HCT116 (cell line): ENCODE data around the gene CTNND2. TPM values are rescaled to one million over a fixed set of nuclear protein-coding genes. Genes with fewer than 3 reads are reported as not detected.

ENCODE experiments used
- ATAC-seq: fragments of 200-7000 bp; cut with Tn5 transposase; 2 replicates; pipeline ENCODE4 v1.9.1; 2020; ENCODE audit warnings: mild to moderate bottlenecking, moderate library complexity
- BruUV-seq: library from RNA; stranded (reverse); fragments of 400-500 nt; replicated peaks from 2 replicates; lab custom pipeline; 2021; lab: Mats Ljungman, UMichigan
- CTCF ChIA-PET: fragments of 300-600 bp; sonication (Branson Sonifier 250); formaldehyde crosslinking; loops from one replicate; lab custom pipeline; 2021; ENCODE audit warnings: antibody characterized with exemption; lab: Charles Lee
- POLR2A ChIA-PET: fragments of 300-600, 350-600 bp; sonication (Branson Sonifier 250); formaldehyde crosslinking; loops from one replicate; lab custom pipeline; 2021; ENCODE audit warnings: antibody characterized with exemption; lab: Charles Lee
- RAD21 ChIA-PET, 2 experiments: fragments of 300-600 bp; sonication (Branson Sonifier 250); formaldehyde crosslinking; loops; one replicate each; lab custom pipeline; 2023; ENCODE audit warnings: low total read pairs in 2 of 2; ENCODE audit not compliant: uncharacterized antibody in 2 of 2, unreplicated experiment in 2 of 2, low non-redundant PET in 1 of 2; lab: Charles Lee
- DNase-seq: peaks from one replicate; pipeline ENCODE4 v3.0.0-alpha.2; 2010; ENCODE audit warnings: low read depth, low spot score
- H2AFZ ChIP-seq: fragments of 200-600 bp; shearing (Covaris generic), sonication (generic); 2 replicates; pipeline ENCODE4 v1.6.1; 2017; ENCODE audit warnings: low read depth, mixed run types, mixed read lengths, antibody characterized with exemption, low read length; ENCODE audit not compliant: poor library complexity, severe bottlenecking
- H3K27ac ChIP-seq: 2 replicates; pipeline ENCODE4 v1.5.1; 2012; ENCODE audit warnings: low read depth, low read length
- H3K27me3 ChIP-seq: fragments of 200-600 bp; sonication (generic); 2 replicates; pipeline ENCODE4 v1.6.1; 2016; ENCODE audit warnings: mixed run types, low read length, mixed read lengths; ENCODE audit not compliant: insufficient read depth
- H3K36me3 ChIP-seq, 2 experiments: fragments of 200-500 bp in 1 of 2; fragments of 200-600 bp in 1 of 2; sonication (Bioruptor generic) in 1 of 2; sonication (generic) in 1 of 2; 2 replicates each; pipeline versions ENCODE4 v1.5.1 to v1.6.1; 2014 to 2016; ENCODE audit warnings: low read length in 2 of 2, inconsistent platforms in 1 of 2, mixed read lengths in 1 of 2, mixed run types in 1 of 2; ENCODE audit not compliant: insufficient read depth in 2 of 2, control insufficient read depth in 1 of 2
- H3K4me1 ChIP-seq, 2 experiments: fragments of 200-600 bp in 1 of 2; sonication (generic) in 1 of 2; 2 replicates each; pipeline versions ENCODE4 v1.5.1 to v1.6.1; 2012 to 2017; ENCODE audit warnings: low read length in 2 of 2, inconsistent platforms in 1 of 2, mild to moderate bottlenecking in 1 of 2, mixed read lengths in 1 of 2, mixed run types in 1 of 2, moderate library complexity in 1 of 2; ENCODE audit not compliant: insufficient read depth in 2 of 2, control insufficient read depth in 1 of 2
- H3K4me2 ChIP-seq: fragments of 200-600 bp; sonication (generic); 2 replicates; pipeline ENCODE4 v1.6.1; 2017; ENCODE audit warnings: mixed run types, low read length, mixed read lengths
- H3K4me3 ChIP-seq, 2 experiments: fragments of 200-600 bp in 1 of 2; sonication (generic) in 1 of 2; replicated peaks in 1 of 2; 2 replicates each; pipeline ENCODE4 v1.5.1; 2011 to 2016; ENCODE audit warnings: low read length in 2 of 2, control low read depth in 1 of 2, low read depth in 1 of 2, mild to moderate bottlenecking in 1 of 2, mixed read lengths in 1 of 2, mixed run types in 1 of 2
- H3K79me2 ChIP-seq: fragments of 200-600 bp; sonication (generic); 2 replicates; pipeline ENCODE4 v1.6.1; 2017; ENCODE audit warnings: mild to moderate bottlenecking, mixed run types, low read length, moderate library complexity, mixed read lengths; ENCODE audit not compliant: insufficient read depth
- H3K9ac ChIP-seq: fragments of 200-600 bp; sonication (generic); 2 replicates; pipeline ENCODE4 v1.6.1; 2016; ENCODE audit warnings: low read length, mixed read lengths
- H3K9me2 ChIP-seq: fragments of 200-600 bp; sonication (generic), shearing (Covaris generic); 2 replicates; pipeline ENCODE4 v1.6.1; 2017; ENCODE audit warnings: mixed run types, mild to moderate bottlenecking, moderate library complexity; ENCODE audit not compliant: insufficient read depth
- H3K9me3 ChIP-seq, 2 experiments: fragments of 200-500 bp in 1 of 2; fragments of 200-600 bp in 1 of 2; sonication (Bioruptor generic) in 1 of 2; sonication (generic) in 1 of 2; 2 replicates each; pipeline ENCODE4 v1.6.1; 2014 to 2017; ENCODE audit warnings: low read length in 2 of 2, mixed read lengths in 2 of 2, inconsistent platforms in 1 of 2, low read depth in 1 of 2, mild to moderate bottlenecking in 1 of 2, mixed run types in 1 of 2, moderate library complexity in 1 of 2; ENCODE audit not compliant: control insufficient read depth in 1 of 2, insufficient read depth in 1 of 2
- H4K20me1 ChIP-seq: fragments of 200-600 bp; sonication (generic), shearing (Covaris generic); 2 replicates; pipeline ENCODE4 v1.6.1; 2017; ENCODE audit warnings: mixed run types, mild to moderate bottlenecking, moderate library complexity; ENCODE audit not compliant: insufficient read depth
- ATF3 ChIP-seq: IDR thresholded peaks from 2 replicates; pipeline ENCODE4 v1.6.1; 2012
- CBX3 ChIP-seq: IDR thresholded peaks from 2 replicates; pipeline ENCODE4 v1.6.1; 2012; ENCODE audit warnings: low read depth
- CEBPB ChIP-seq: IDR thresholded peaks from 2 replicates; pipeline ENCODE4 v1.6.1; 2012; ENCODE audit warnings: low read depth
- ELF1 ChIP-seq: IDR thresholded peaks from 2 replicates; pipeline ENCODE4 v1.6.1; 2012; ENCODE audit warnings: low read depth, borderline replicate concordance
- JUND ChIP-seq: IDR thresholded peaks from 2 replicates; pipeline ENCODE4 v1.6.1; 2012
- POLR2A ChIP-seq: IDR thresholded peaks from 2 replicates; pipeline ENCODE4 v1.7.0; 2011; ENCODE audit warnings: borderline replicate concordance; ENCODE audit not compliant: insufficient read depth, insufficient read length; ENCODE audit errors: extremely low read depth
- POLR2AphosphoS5 ChIP-seq: IDR thresholded peaks from 2 replicates; pipeline ENCODE4 v1.6.1; 2011; ENCODE audit warnings: mild to moderate bottlenecking, low read depth, low read length, moderate library complexity
- SIN3A ChIP-seq: IDR thresholded peaks from 2 replicates; pipeline ENCODE4 v1.6.1; 2012; ENCODE audit warnings: low read depth
- SP1 ChIP-seq: IDR thresholded peaks from 2 replicates; pipeline ENCODE4 v1.6.1; 2012; ENCODE audit warnings: low read depth
- SRF ChIP-seq: IDR thresholded peaks from 2 replicates; pipeline ENCODE4 v1.6.1; 2012; ENCODE audit warnings: low read depth
- TCF7L2 ChIP-seq: IDR thresholded peaks from 2 replicates; pipeline ENCODE4 v1.7.0; 2011; ENCODE audit warnings: borderline replicate concordance, inconsistent platforms; ENCODE audit not compliant: insufficient read depth, insufficient read length; ENCODE audit errors: extremely low read depth
- YY1 ChIP-seq: IDR thresholded peaks from 2 replicates; pipeline ENCODE4 v1.6.1; 2011; ENCODE audit warnings: low read length, low read depth, moderate library complexity, mild to moderate bottlenecking; ENCODE audit not compliant: insufficient replicate concordance; ENCODE audit errors: extremely low read depth
- ZBTB33 ChIP-seq: IDR thresholded peaks from 2 replicates; pipeline ENCODE4 v1.6.1; 2011; ENCODE audit warnings: mild to moderate bottlenecking, low read length, moderate library complexity; ENCODE audit not compliant: insufficient replicate concordance; ENCODE audit errors: extremely low read depth
- ZFX ChIP-seq: fragments of 450-650 bp; IDR thresholded peaks from 2 replicates; pipeline ENCODE4 v1.6.1; 2017
- ZNF274 ChIP-seq: fragments of 200-500 bp; sonication (Bioruptor generic); IDR thresholded peaks from 2 replicates; pipeline ENCODE4 v1.6.1; 2014; ENCODE audit warnings: mild to moderate bottlenecking, low read depth, low read length, inconsistent platforms
- intact Hi-C: fragments of 100-400 bp; cut with micrococcal nuclease; formaldehyde crosslinking; loops from 2 replicates; pipeline ENCODE4 v1.10.0; 2022
- total RNA-seq: library from RNA; stranded (reverse); gene quantifications from one replicate; pipeline ENCODE4 v1.2.1, GENCODE V29; 2021; ENCODE audit not compliant: unreplicated experiment
- TF ChIP-seq, protein P1 (sequence below): IDR thresholded peaks from 2 replicates; pipeline ENCODE4 v1.6.1; 2012

Gene CTNND2
- total RNA-seq, 1 experiment from 2014 or later: not detected

DNA sequence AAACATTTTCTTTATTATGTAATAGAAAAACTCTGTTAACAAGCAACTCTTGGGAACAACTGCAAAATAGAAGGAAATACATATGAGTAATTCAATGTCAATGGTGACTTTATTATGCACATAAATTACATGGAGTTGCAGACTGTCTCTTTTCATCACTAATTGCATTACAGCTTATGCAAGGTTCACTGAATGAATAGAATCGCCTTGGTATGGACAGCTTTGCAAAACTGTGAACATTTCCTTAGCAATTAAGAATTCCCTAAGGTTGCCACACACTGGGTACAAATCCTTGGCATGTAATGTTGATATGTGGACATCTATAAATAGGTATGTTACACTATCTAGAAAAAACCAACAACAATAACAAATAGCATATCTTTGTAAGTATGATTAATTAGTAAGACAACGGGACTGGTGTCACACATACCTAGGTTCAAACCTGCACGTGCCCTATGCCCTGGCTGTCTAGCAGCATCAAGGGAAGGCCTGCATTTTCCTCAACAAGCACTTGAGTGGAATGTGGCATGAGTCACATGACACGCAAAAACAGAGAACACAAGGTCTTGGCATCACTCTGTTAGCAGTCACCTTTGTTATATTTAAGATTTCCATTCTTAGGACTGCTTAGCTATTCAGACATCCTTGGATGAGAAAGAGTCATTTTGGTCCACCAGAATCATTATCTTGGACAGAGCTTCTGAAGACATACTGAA is 263.9 kb downstream of the CTNND2 start:
- no peak overlapping the region for H2AFZ ChIP-seq
- ATAC-seq (no peak), DNase-seq (no peak)
- H3K4me3 ChIP-seq: no peak overlapping the region
- ChIA-PET POLR2A (no interaction called here), CTCF (no interaction called here), RAD21 (no interaction called here)
- no peaks in the 10 kb centered on the region for H4K20me1 ChIP-seq
- H3K9me2 ChIP-seq: no peaks in the 10 kb centered on the region
- no peak overlapping the region for H3K4me2 ChIP-seq
- no peaks in the 10 kb centered on the region for H3K79me2 ChIP-seq
- H3K4me1 ChIP-seq: no peaks in the 10 kb centered on the region
- no peaks in the 10 kb centered on the region for H3K27me3 ChIP-seq
- BruUV-seq: no TSS peak
- TF ChIP-seq ATF3: no peak
- TF ChIP-seq ELF1: no peak
- no peak for TF ChIP-seq ZFX
- no peak for TF ChIP-seq TCF7L2
- TF ChIP-seq YY1: no peak
- no peak for TF ChIP-seq ZNF274
- TF ChIP-seq POLR2AphosphoS5: no peak
- H3K9me3 ChIP-seq: peaks cover 10 to 26% of the 10 kb centered on the region in 2 experiments; a peak in 2 of 4 replicates
- intact Hi-C loops: no loop called here
- no peaks in the 10 kb centered on the region for H3K36me3 ChIP-seq
- no peak overlapping the region for H3K27ac ChIP-seq
- no peak overlapping the region for H3K9ac ChIP-seq

DNA sequence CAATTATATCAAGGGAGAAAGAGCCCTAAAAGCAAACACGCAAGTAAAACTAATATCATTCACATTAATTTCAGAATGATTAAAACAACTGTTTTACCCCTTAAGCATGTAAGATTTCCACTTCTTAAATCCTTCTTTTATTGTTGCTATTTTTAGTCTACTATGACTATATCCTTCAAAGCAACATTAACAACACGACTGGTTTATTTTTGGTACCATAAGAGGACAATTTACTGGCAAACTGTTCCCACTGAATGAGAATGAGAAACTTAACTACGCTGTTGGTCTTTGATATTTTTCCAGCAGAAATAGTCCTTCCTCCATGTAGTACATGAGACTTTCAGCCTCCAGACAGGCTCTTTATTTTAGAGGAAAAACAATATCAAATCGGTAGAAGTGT is 281.5 kb downstream of the CTNND2 start:
- H3K9ac ChIP-seq: no peak overlapping the region
- TF ChIP-seq ZBTB33: no peak
- TF ChIP-seq POLR2A: no peak
- TF ChIP-seq JUND: no peak
- TF ChIP-seq ATF3: no peak
- no peak for TF ChIP-seq TCF7L2
- TF ChIP-seq CEBPB: no peak
- TF ChIP-seq SIN3A: no peak
- no peak for TF ChIP-seq CBX3
- TF ChIP-seq ZNF274: no peak
- TF ChIP-seq SRF: no peak
- TF ChIP-seq, protein P1, sequence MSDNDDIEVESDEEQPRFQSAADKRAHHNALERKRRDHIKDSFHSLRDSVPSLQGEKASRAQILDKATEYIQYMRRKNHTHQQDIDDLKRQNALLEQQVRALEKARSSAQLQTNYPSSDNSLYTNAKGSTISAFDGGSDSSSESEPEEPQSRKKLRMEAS: no peak
- TF ChIP-seq SP1: no peak
- H3K4me1 ChIP-seq: no peaks in the 10 kb centered on the region
- H3K9me3 ChIP-seq: peaks cover 3 to 26% of the 10 kb centered on the region in 2 experiments; a peak in 2 of 4 replicates
- no peak overlapping the region for H3K4me3 ChIP-seq
- intact Hi-C loops: loop anchor here (1.0 kb wide), 1 partner anchor 35 kb away; no protein-coding TSS in a partner anchor
- ChIA-PET RAD21 (no interaction called here), POLR2A (no interaction called here), CTCF (no interaction called here)
- no peaks in the 10 kb centered on the region for H3K79me2 ChIP-seq
- DNase-seq (no peak), ATAC-seq (no peak)
- H3K9me2 ChIP-seq: no peaks in the 10 kb centered on the region
- no peak overlapping the region for H3K4me2 ChIP-seq
- no peaks in the 10 kb centered on the region for H3K36me3 ChIP-seq
- no peak overlapping the region for H2AFZ ChIP-seq
- H3K27me3 ChIP-seq: no peaks in the 10 kb centered on the region
- H3K27ac ChIP-seq: no peak overlapping the region
- no TSS peak for BruUV-seq
- H4K20me1 ChIP-seq: no peaks in the 10 kb centered on the region
